BJ (cell line): ENCODE data around the gene GPR107. TPM values are rescaled to one million over a fixed set of nuclear protein-coding genes. Genes with fewer than 3 reads are reported as not detected.

Experiments
- CTCF ChIA-PET: fragments of 350-600 bp; formaldehyde crosslinking; extraction: SDS; loops from one replicate; lab custom pipeline; 2021; ENCODE audit warnings: antibody characterized with exemption, inconsistent platforms; lab: Yijun Ruan, JAX
- POLR2A ChIA-PET: fragments of 300-600 bp; sonication (Branson Sonifier 250); formaldehyde crosslinking; extraction: SDS; loops from one replicate; lab custom pipeline; 2021; ENCODE audit warnings: antibody characterized with exemption; lab: Charles Lee
- DNase-seq: peaks from one replicate; pipeline ENCODE4 v3.0.0-alpha.2; 2011; ENCODE audit warnings: low read depth
- H3K27me3 ChIP-seq: 2 replicates; pipeline ENCODE4 v1.6.0; 2011; ENCODE audit warnings: low read length; ENCODE audit not compliant: control insufficient read depth, insufficient read depth
- H3K36me3 ChIP-seq: 2 replicates; pipeline ENCODE4 v1.5.1; 2011; ENCODE audit warnings: low read length; ENCODE audit not compliant: control insufficient read depth, insufficient read depth
- H3K4me3 ChIP-seq: 2 replicates; pipeline ENCODE4 v1.5.1; 2011; ENCODE audit warnings: low read depth, mild to moderate bottlenecking, control low read depth, low read length
- polyA plus RNA-seq: library from polyadenylated mRNA; depleted of rRNA; stranded (reverse); fragments of >200 nt; gene quantifications from 2 replicates; pipeline ENCODE4 v1.2.3, GENCODE V29; 2011
- TF ChIP-seq, protein P1 (sequence below): IDR thresholded peaks from 2 replicates; pipeline ENCODE4 v1.5.1; 2011; ENCODE audit warnings: low read depth, mild to moderate bottlenecking, control low read depth, inconsistent platforms, low read length, moderate library complexity; ENCODE audit not compliant: insufficient read depth

GPR107 gene
- polyA plus RNA-seq, 1 experiment = 32.5 TPM

DNA sequence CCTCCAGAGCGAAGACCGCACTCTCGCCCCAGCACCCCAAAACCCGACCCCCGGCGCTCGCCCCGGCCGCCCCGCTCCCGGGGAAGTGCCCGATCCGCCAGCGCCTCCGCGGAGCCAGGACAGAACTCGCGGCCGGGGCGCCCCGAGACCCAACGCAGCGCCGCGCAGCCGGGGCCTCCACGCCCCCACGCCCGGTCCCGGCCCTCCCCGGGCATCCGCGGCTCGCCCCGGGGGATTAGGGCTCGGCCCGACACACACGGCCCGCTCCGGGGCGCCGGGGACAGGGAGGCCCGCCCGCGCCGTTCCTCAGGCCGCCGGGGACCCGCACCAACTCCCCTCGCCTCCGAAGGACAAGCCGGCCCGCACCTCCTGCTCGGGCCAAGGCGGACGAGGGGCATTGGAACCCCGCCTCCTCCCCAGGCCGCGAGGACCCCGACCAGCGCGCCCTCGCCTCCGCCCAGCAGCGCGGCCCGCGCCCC lies 11.3 kb upstream of the GPR107 start:
- no peaks in the 10 kb centered on the region for H3K36me3 ChIP-seq
- no peaks in the 10 kb centered on the region for H3K27me3 ChIP-seq
- ChIA-PET POLR2A (interaction anchor here (0.6 kb wide), 1 partner anchor 10 kb away, joined by 4 read pairs; no protein-coding TSS in a partner anchor), CTCF (interaction anchor here (0.7 to 1.3 kb wide), 7 partner anchors 8 to 316 kb away, joined by 3 to 5 read pairs (median 3); no protein-coding TSS in a partner anchor)
- peak overlapping the region; percentile 59 for H3K4me3 ChIP-seq
- TF ChIP-seq, protein P1, sequence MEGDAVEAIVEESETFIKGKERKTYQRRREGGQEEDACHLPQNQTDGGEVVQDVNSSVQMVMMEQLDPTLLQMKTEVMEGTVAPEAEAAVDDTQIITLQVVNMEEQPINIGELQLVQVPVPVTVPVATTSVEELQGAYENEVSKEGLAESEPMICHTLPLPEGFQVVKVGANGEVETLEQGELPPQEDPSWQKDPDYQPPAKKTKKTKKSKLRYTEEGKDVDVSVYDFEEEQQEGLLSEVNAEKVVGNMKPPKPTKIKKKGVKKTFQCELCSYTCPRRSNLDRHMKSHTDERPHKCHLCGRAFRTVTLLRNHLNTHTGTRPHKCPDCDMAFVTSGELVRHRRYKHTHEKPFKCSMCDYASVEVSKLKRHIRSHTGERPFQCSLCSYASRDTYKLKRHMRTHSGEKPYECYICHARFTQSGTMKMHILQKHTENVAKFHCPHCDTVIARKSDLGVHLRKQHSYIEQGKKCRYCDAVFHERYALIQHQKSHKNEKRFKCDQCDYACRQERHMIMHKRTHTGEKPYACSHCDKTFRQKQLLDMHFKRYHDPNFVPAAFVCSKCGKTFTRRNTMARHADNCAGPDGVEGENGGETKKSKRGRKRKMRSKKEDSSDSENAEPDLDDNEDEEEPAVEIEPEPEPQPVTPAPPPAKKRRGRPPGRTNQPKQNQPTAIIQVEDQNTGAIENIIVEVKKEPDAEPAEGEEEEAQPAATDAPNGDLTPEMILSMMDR = no peak
- DNase-seq = no peak

DNA sequence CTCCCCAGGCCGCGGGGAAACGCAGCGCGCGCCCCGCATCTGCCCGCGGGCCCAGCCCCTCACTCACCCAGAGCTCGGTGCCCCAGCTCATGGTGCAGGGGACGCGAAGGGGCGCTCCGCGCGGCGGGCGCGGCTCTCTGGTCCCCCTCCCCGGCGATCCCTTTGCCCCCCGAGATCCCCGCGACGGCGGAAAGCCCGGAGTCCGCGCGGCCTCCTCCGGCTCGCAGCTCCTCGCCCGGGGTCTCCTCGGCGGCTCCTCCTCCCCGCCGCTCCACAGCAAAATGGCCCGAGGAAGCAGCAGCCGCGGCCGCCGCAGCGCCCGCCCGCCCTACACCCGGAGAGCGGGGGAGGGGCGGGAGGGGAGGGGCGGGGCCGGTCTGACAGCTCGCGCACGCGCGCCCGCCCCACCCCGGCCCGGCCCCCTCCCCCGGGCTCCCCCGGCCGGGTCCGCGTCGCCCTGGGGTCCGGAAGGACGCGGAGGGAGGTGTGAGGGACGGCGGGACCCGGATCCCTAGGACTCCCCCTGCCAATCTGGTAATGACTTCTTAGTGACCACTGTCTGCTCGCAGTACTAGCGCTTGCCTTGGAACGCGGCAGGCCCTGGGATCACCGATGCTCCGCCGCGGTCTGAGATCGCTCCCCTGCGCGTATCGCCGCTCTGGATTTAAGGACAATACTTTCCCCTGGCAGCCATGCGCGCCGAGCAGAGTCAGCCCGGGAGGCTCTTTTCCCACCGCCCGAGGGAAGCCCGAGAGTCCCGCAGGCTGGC lies 10.6 kb upstream of the GPR107 start, which contains the start of gene FNBP1:
Gene FNBP1, minus strand, starts transcription at position 305 of the 769 bp plus-strand sequence. Its CDS starts 214 bp downstream, at position 91.
- CTCF ChIA-PET = interaction anchor here (1.0 kb wide), 1 partner anchor 158 kb away, joined by 5 read pairs; no protein-coding TSS in a partner anchor
- no peaks in the 10 kb centered on the region for H3K36me3 ChIP-seq
- POLR2A ChIA-PET = interaction anchor here (0.6 kb wide), 1 partner anchor 9 kb away, joined by 4 read pairs; no protein-coding TSS in a partner anchor
- H3K27me3 ChIP-seq = no peaks in the 10 kb centered on the region
- TF ChIP-seq, protein P1 = no peak
- DNase-seq = no peak
- H3K4me3 ChIP-seq = peak within 1 kb of the TSS; percentile 59

DNA sequence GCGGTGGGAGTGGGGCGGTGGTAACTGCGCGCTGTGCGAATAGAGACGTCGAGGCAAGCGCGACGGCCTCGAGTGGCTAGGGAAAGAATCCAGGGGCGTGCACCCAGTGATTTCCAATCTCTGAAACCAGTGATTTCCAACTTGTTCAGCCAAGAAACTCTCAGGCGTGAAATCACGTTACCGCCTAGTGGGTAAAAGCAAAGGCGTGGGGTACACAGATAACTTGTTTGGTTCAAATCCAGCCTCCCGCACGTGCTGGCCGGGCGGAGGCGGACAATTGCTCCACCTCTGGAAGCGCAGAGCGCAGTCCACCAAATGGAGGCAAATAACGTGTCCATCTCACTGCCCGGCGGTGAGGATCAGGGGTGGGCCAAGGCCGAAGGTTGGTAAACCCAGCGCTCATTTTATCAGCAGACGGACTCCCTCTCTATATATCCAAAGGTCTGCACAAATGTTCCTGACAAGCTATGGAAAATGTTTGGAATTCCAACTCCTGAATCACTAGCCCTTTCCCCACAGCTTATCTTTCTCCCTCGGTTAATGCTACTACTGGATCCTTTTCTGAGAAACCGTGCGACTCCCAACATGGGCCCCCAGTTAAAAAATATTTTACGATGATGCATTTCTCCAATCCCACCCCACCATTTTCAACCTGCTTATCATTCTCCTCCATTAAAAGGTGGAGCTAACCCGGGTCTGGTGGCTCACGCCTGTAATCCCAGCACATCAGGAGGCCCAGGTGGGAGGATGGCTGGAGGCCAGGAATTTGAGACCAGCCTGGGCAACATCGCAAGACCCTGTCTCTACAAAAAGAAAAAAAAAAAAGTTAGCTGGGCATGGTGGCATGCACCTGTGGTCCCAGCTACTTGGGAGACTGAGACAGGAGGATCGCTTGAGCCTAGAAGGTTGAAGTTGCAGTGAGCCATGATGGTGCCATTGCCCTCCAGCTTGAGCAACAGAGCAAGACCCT lies 9.8 kb upstream of the GPR107 start:
- no peaks in the 10 kb centered on the region for H3K27me3 ChIP-seq
- ChIA-PET POLR2A (no interaction called here), CTCF (interaction anchor here (0.6 to 1.4 kb wide), 4 partner anchors 10 to 158 kb away, joined by 3 to 5 read pairs (median 4); partner anchors contain the start of gene GPR107)
- H3K36me3 ChIP-seq = no peaks in the 10 kb centered on the region
- H3K4me3 ChIP-seq = peak overlapping the region; percentile 59
- DNase-seq = no peak
- TF ChIP-seq, protein P1 = peak; percentile 23; the same call in 1 of the 2 replicates

DNA sequence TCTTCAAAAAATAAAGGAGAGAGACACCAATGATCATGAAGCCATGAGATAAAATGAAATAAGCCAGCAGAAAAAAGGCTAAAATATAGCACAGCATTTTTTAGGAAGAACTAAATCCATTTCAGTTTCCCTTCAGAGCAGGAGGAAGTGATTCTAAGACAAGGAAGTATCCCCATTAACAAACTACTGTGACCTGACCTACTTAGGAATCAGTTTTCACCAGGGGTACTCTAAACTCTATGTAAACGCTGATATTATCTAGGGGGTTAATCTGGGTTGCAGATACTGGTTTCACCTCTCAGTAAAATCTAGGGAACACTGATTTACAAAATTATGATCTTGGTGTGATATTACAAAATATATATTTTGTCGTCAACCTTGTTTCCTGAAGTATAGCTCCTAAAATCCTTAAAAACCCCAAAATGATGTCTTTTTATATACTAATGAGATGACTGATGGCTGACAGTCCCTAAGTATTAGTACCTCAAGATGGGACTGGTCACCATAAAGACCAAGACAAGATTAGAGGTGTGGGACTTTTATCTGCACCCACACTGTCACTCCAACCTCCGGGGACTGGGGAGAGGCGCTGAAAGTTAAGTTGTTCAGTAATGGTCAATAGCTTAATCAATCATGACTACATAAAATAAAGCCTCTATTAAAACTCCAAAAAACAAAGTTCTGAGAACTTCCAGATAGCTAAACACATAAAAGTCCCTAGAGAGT lies 7.8 kb upstream of the GPR107 start:
- no peaks in the 10 kb centered on the region for H3K36me3 ChIP-seq
- TF ChIP-seq, protein P1 = no peak
- H3K4me3 ChIP-seq = no peak overlapping the region
- H3K27me3 ChIP-seq = no peaks in the 10 kb centered on the region
- CTCF ChIA-PET = no interaction called here
- DNase-seq = no peak
- POLR2A ChIA-PET = no interaction called here
